ENCODE data around the gene RNF144B.

DNA sequence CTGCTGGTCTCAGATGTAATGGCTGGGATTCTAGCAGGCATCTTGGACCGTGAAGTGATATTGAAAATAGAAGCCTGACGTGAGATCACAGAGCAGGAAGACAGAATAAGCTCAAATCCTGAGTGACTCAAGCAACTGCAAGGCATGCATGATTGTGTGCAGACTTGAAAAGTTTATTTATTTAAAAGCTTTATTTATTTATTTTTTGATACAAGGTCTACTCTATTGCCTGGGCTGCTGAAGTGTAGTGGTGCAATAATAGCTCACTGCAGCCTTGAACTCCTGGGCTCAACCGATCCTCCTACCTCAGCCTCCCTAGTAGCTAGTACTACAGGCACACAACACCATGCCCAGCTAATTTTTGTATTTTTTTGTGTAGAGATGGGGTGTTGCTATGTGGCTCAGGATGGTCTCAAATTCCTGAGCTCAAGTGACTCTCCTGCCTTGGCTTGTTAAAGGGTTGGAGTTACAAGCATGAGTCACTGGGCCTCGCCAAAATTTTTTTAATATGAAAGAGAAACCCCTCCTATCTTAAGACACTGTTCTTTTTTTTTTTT, 40.1 kb upstream of the RNF144B start:
- TF ChIP-seq POLR2A (IDR thresholded peaks at IDR 0.05): no peak
- TF ChIP-seq, protein P1, sequence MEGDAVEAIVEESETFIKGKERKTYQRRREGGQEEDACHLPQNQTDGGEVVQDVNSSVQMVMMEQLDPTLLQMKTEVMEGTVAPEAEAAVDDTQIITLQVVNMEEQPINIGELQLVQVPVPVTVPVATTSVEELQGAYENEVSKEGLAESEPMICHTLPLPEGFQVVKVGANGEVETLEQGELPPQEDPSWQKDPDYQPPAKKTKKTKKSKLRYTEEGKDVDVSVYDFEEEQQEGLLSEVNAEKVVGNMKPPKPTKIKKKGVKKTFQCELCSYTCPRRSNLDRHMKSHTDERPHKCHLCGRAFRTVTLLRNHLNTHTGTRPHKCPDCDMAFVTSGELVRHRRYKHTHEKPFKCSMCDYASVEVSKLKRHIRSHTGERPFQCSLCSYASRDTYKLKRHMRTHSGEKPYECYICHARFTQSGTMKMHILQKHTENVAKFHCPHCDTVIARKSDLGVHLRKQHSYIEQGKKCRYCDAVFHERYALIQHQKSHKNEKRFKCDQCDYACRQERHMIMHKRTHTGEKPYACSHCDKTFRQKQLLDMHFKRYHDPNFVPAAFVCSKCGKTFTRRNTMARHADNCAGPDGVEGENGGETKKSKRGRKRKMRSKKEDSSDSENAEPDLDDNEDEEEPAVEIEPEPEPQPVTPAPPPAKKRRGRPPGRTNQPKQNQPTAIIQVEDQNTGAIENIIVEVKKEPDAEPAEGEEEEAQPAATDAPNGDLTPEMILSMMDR (IDR thresholded peaks at IDR 0.05): no peak
- no peak for TF ChIP-seq POLR2AphosphoS5 (IDR thresholded peaks at IDR 0.05)
- no peak for TF ChIP-seq EP300 (IDR thresholded peaks at IDR 0.05)

All from gastroesophageal sphincter (tissue), 3 donors.